Prostate gland (tissue), 2 donors: ENCODE data around the gene UBAC2. TPM values are rescaled to one million over a fixed set of nuclear protein-coding genes. Genes with fewer than 3 reads are reported as not detected.

ENCODE experiments used
- DNase-seq: peaks from one replicate; pipeline ENCODE4 v3.0.0-alpha.2; 2019; ENCODE audit warnings: low spot score
- H3K27ac ChIP-seq, 2 donors: fragments of 200-600 bp; sonication (generic); 2 replicates each; pipeline ENCODE4 v1.5.1; 2017 to 2019
- H3K27me3 ChIP-seq: fragments of 200-600 bp; sonication (generic); replicated peaks from 2 replicates; pipeline ENCODE4 v1.5.1; 2019; ENCODE audit not compliant: insufficient read depth
- H3K36me3 ChIP-seq, 2 donors: fragments of 200-600 bp; sonication (generic); 1 replicate in 1 of 2; 2 replicates in 1 of 2; pipeline versions ENCODE4 v1.5.1 to v1.8.1; 2017 to 2019
- H3K4me1 ChIP-seq: fragments of 200-600 bp; sonication (generic); replicated peaks from 2 replicates; pipeline ENCODE4 v1.5.1; 2019
- H3K4me3 ChIP-seq, 2 donors: fragments of 200-600 bp; sonication (generic); 2 replicates each; pipeline ENCODE4 v1.5.1; 2017 to 2019
- H3K9me3 ChIP-seq: fragments of 200-600 bp; sonication (generic); 2 replicates; pipeline ENCODE4 v1.5.1; 2017
- CTCF ChIP-seq, 4 experiments: fragments of 200-600 bp in 2 of 4; fragments of 450-650 bp in 2 of 4; sonication (generic) in 2 of 4; IDR thresholded peaks; 1 replicate in 3 of 4; 2 replicates in 1 of 4; pipeline ENCODE4 v1.5.1; 2016 to 2019; ENCODE audit warnings: antibody characterized with exemption in 4 of 4, mild to moderate bottlenecking in 2 of 4, moderate library complexity in 2 of 4
- POLR2A ChIP-seq: fragments of 450-650 bp; IDR thresholded peaks from one replicate; pipeline ENCODE4 v1.6.1; 2016; ENCODE audit warnings: antibody characterized with exemption, mild to moderate bottlenecking
- POLR2AphosphoS5 ChIP-seq: sonication (generic); formaldehyde crosslinking; IDR thresholded peaks from one replicate; pipeline ENCODE4 v1.6.1; 2017; ENCODE audit warnings: antibody characterized with exemption
- WGBS: methylation state at CpG from one replicate; pipeline ENCODE4 v1.1.5; 2018; 5-methylcytosine and 5-hydroxymethylcytosine counted together
- intact Hi-C: fragments of 100-400 bp; cut with DNase I; formaldehyde crosslinking; loops from one replicate; pipeline ENCODE4 v1.14.2; 2022
- total RNA-seq, 2 donors: library from RNA; depleted of rRNA; stranded (reverse); fragments of >200 nt; gene quantifications; one replicate each; pipeline ENCODE4 v1.1.0, GENCODE V29; 2016

Gene UBAC2
- total RNA-seq, 2 donors from 2014 or later: 60.7 to 86.9 TPM

DNA sequence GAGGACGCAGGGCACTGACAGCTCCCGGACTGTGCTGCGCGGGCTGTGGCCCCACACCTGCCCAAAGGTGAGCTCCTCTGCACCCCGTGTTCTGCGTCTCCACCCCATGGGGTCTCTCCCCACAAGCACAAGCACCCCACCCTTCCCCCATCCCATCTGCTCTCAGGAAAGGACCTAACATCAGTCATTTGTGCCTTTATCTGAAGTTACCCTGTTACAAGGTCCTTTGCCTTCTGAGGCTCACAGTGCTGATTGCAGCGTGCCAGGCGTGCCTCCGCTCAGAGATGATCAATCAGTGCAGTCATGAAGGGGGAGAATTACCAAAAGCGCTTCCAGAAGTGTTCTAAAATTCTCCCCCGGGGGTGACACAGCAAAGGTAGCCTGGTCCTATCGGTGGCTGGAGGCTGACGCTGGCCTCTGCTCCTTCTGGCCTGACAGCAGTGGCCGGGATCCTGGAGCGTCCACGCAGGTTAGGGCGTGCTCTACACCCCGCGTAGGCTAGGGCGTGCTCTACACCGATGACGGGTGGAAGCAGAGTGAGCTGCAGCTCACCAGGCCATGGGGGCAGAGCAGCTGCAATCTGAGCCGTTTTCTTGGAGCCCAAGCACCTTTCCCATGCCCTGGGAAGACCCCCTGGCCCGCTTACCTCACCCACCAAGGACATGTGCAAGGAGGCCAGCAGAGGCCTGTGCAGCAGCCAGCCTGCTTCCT, 215.9 kb downstream of the UBAC2 start:
- intact Hi-C loops: no loop called here
- Histone ChIP-seq H3K4me3 (no peak overlapping the region), H3K36me3 (no peaks in the 10 kb centered on the region), H3K27me3 (no peaks in the 10 kb centered on the region), H3K9me3 (no peaks in the 10 kb centered on the region), H3K4me1 (no peaks in the 10 kb centered on the region), H3K27ac (no peak overlapping the region)
- WGBS: 92% methylated on average over 23 of the region's 24 CpGs
- DNase-seq: no peak
- TF ChIP-seq CTCF (IDR thresholded peaks at IDR 0.05): no peak
- no peak for TF ChIP-seq POLR2A
- no peak for TF ChIP-seq POLR2AphosphoS5

DNA sequence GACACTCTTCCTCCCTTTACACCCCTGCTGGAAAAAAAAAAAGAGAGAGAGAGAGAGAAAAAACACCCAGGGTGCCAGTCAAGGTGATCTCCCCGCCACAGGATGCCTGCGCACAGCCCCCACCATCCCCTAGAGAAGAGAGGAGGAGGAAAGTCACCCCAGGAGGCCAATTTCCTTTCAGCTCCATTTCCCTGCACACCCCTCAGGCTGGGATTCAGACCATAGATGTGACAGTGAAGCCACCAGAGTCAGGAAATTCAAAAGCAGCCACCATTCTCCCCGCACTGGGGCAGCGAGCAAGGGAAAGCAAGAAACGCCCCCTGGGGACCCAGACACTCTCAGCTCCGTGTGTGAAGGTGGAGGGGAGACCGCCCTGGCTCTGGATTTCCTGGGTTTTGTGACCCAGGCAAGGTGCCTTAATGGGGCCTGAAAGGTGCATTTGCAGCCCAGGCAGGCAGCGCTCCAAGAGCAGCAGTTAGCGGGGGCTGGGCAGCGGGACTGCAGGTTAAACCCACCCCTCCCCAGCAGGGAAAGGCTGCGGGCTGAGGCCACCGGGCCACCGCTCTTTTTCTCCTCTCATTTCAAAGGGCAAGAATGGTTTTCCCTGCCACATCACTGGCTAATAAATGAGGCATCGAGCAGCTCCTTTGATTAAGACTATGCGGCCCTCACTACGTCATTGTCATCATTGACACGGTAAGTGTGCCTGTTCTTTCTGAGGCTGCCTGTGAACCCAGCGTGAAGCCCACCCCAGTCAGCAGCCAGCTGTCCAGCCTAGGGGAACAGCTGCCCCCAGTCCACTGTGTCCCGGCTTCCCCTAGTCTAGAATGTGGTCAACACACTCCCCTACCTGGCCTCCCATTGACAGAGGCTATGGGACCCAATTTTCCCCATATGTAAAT, 216.8 kb downstream of the UBAC2 start:
- Histone ChIP-seq H3K4me1 (no peaks in the 10 kb centered on the region), H3K36me3 (no peaks in the 10 kb centered on the region), H3K9me3 (no peaks in the 10 kb centered on the region), H3K27me3 (no peaks in the 10 kb centered on the region), H3K4me3 (no peak overlapping the region), H3K27ac (no peak overlapping the region)
- intact Hi-C loops: no loop called here
- no peak for DNase-seq
- no peak for TF ChIP-seq POLR2A
- no peak for TF ChIP-seq CTCF (IDR thresholded peaks at IDR 0.05)
- no peak for TF ChIP-seq POLR2AphosphoS5
- WGBS: 76% methylated on average over 19 of the region's 19 CpGs

DNA sequence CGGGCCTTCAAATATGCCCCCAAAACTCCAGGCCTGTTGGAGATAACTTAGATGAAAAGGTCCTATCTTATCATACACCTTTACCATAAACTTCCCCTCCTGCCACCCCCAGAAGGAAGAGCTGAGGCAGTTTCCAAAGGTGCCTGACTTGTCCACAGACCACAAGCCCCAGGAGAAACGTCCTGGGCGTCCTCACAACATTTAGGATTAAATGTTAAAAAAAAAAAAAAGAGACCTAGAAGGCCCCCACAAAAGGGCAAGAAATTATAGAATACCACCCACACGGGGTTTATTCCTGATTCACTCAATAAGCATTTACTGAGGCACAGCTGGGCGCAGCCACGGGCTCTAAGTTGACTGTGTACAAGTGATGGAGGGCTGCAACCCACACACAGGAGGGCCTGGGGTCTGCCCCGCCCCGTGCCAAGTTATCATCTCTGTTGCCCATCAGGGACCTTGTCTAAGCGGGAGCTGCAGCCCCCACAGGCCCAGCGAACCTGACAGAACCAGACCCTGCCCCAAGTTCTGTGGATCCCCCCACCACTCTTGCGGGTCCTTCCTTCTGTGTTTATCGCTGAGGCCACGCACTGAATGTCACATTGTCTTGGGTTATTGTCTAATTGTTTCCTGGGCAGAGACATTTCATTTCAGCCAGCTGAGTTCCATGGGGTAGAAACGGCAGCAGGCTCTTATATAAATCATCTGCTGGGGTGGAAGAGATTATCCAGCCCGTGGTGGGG, 217.6 kb downstream of the UBAC2 start:
- TF ChIP-seq POLR2A (no peak), CTCF (IDR thresholded peaks at IDR 0.05) (no peak)
- Histone ChIP-seq H3K27ac (no peak overlapping the region), H3K36me3 (no peaks in the 10 kb centered on the region), H3K4me1 (no peaks in the 10 kb centered on the region), H3K27me3 (no peaks in the 10 kb centered on the region), H3K4me3 (no peak overlapping the region), H3K9me3 (no peaks in the 10 kb centered on the region)
- no peak for DNase-seq
- 81% methylated on average over 15 of the region's 15 CpGs for WGBS
- intact Hi-C loops: no loop called here

- DNase-seq: no peak
These were observed 218.1 kb downstream of the UBAC2 start for GRCh38 chr13:99418843-99419140.

More at GRCh38 chr13:99418843-99419140, 218.1 kb downstream of the UBAC2 start:
- no peak overlapping the region for H3K27ac ChIP-seq
- no peaks in the 10 kb centered on the region for H3K27me3 ChIP-seq
- no peaks in the 10 kb centered on the region for H3K36me3 ChIP-seq
- intact Hi-C loops: no loop called here
- 89% methylated on average over 4 of the region's 4 CpGs for WGBS
- TF ChIP-seq CTCF (IDR thresholded peaks at IDR 0.05): no peak
- no peak for TF ChIP-seq POLR2AphosphoS5
- no peak for TF ChIP-seq POLR2A
- H3K4me1 ChIP-seq: no peaks in the 10 kb centered on the region
- H3K9me3 ChIP-seq: no peaks in the 10 kb centered on the region
- no peak overlapping the region for H3K4me3 ChIP-seq
